Mucosa of descending colon (tissue), 3 donors: ENCODE data around the gene CAD. TPM values are rescaled to one million over a fixed set of nuclear protein-coding genes. Genes with fewer than 3 reads are reported as not detected.

Experiments used
- ATAC-seq: fragments of 200-7000 bp; cut with Tn5 transposase; one replicate; pipeline ENCODE4 v1.9.1; 2020; ENCODE audit warnings: mild to moderate bottlenecking, moderate library complexity
- DNase-seq, 3 donors: peaks; one replicate each; pipeline ENCODE4 v3.0.0-alpha.2; 2020
- H3K36me3 ChIP-seq: fragments of 200-600 bp; one replicate; pipeline ENCODE4 v1.8.0; 2021; ENCODE audit warnings: low read depth, mild to moderate bottlenecking
- H3K4me1 ChIP-seq: fragments of 200-600 bp; one replicate; pipeline ENCODE4 v1.8.0; 2021; ENCODE audit warnings: low read depth, mild to moderate bottlenecking
- H3K4me3 ChIP-seq: fragments of 200-600 bp; one replicate; pipeline ENCODE4 v1.8.0; 2021; ENCODE audit warnings: mild to moderate bottlenecking
- H3K9me3 ChIP-seq: fragments of 200-600 bp; one replicate; pipeline ENCODE4 v1.8.0; 2021; ENCODE audit warnings: mild to moderate bottlenecking
- CTCF ChIP-seq: fragments of 200-600 bp; IDR thresholded peaks from one replicate; pipeline ENCODE4 v1.8.0; 2022; ENCODE audit warnings: antibody characterized with exemption, mild to moderate bottlenecking
- intact Hi-C, 2 donors: fragments of 100-400 bp; cut with DNase I in 1 of 2; cut with micrococcal nuclease in 1 of 2; formaldehyde crosslinking; loops; one replicate each; pipeline versions ENCODE4 v1.11.0 to v1.11.1; 2022; cut with DNase I, micrococcal nuclease
- total RNA-seq, 3 donors: library from RNA; stranded (reverse); fragmentation: NEBNext Ultra II Directional in 2 of 3; extraction: Animal tissue kit (Norgen Biotek cat#: 25700) in 2 of 3; gene quantifications; one replicate each; pipeline versions ENCODE4 v1.2.1 to v1.2.4, GENCODE V29; 2021 to 2023
- donor health status: DM: no; HTN: no; CAD: no; lungs with moderate emphysema.
- donor health status: DM: no; HTN: no; CAD: no.
- donor health status: DM: no; HTN: yes; CAD: no.

The CAD gene
- total RNA-seq, 3 donors from 2014 or later: 22.7 to 29.8 (median 24.7) TPM

GRCh38 chr2:27198627-27199026 is 18.5 kb upstream of the CAD start:
- no peak for TF ChIP-seq CTCF
- ATAC-seq (no peak), DNase-seq (no peak)
- Histone ChIP-seq H3K9me3 (no peaks in the 10 kb centered on the region), H3K4me1 (peaks cover 6% of the 10 kb centered on the region), H3K36me3 (no peaks in the 10 kb centered on the region), H3K4me3 (no peak overlapping the region)
- intact Hi-C loops: no loop called here

- H3K9me3 ChIP-seq: no peaks in the 10 kb centered on the region
- H3K4me3 ChIP-seq: no peak overlapping the region
- peaks cover 6% of the 10 kb centered on the region for H3K4me1 ChIP-seq
- H3K36me3 ChIP-seq: no peaks in the 10 kb centered on the region
- intact Hi-C loops: no loop called here
- DNase-seq (no peak), ATAC-seq (no peak)
- no peak for TF ChIP-seq CTCF
These were observed 17.9 kb upstream of the CAD start for GRCh38 chr2:27199241-27199640.

- H3K4me3 ChIP-seq: no peak overlapping the region
- no peak for DNase-seq
- TF ChIP-seq CTCF: no peak
- intact Hi-C loops: loop anchor here in 1 of 2 donors (10.0 kb wide), 1 partner anchor 107 kb away; no protein-coding TSS in a partner anchor
- no peaks in the 10 kb centered on the region for H3K9me3 ChIP-seq
- no peaks in the 10 kb centered on the region for H3K4me1 ChIP-seq
- H3K36me3 ChIP-seq: no peaks in the 10 kb centered on the region
- ATAC-seq: no peak
These were observed 15.5 kb upstream of the CAD start for GRCh38 chr2:27201675-27202074.

GRCh38 chr2:27202854-27203253 is 14.3 kb upstream of the CAD start:
- DNase-seq: no peak
- TF ChIP-seq CTCF: no peak
- H3K36me3 ChIP-seq: no peaks in the 10 kb centered on the region
- intact Hi-C loops: loop anchor here in 1 of 2 donors (10.0 kb wide), 1 partner anchor 108 kb away; no protein-coding TSS in a partner anchor
- ATAC-seq: no peak
- no peak overlapping the region for H3K4me3 ChIP-seq
- no peaks in the 10 kb centered on the region for H3K4me1 ChIP-seq
- H3K9me3 ChIP-seq: no peaks in the 10 kb centered on the region

GRCh38 chr2:27203741-27204140 is 13.4 kb upstream of the CAD start:
- Histone ChIP-seq H3K4me3 (no peak overlapping the region), H3K4me1 (no peaks in the 10 kb centered on the region), H3K36me3 (no peaks in the 10 kb centered on the region), H3K9me3 (no peaks in the 10 kb centered on the region)
- no peak for TF ChIP-seq CTCF
- no peak for DNase-seq
- no peak for ATAC-seq
- intact Hi-C loops: loop anchor here in 1 of 2 donors (10.0 kb wide), 1 partner anchor 109 kb away; no protein-coding TSS in a partner anchor

- no peak for DNase-seq
- H3K4me1 ChIP-seq: peaks cover 2% of the 10 kb centered on the region
- intact Hi-C loops: loop anchor here in 1 of 2 donors (10.0 kb wide), 1 partner anchor 110 kb away; no protein-coding TSS in a partner anchor
- TF ChIP-seq CTCF: no peak
- no peaks in the 10 kb centered on the region for H3K36me3 ChIP-seq
- no peak overlapping the region for H3K4me3 ChIP-seq
- no peak for ATAC-seq
- no peaks in the 10 kb centered on the region for H3K9me3 ChIP-seq
These were observed 12.6 kb upstream of the CAD start for GRCh38 chr2:27204566-27204965.
